K562 (cell line): Measurements from ENCODE around the gene MRPS33. TPM values are rescaled to one million over a fixed set of nuclear protein-coding genes. Genes with fewer than 3 reads are reported as not detected.

ENCODE experiments used
- CBX1 ChIP-seq: sonication (generic); IDR thresholded peaks from 2 replicates; pipeline ENCODE4 v1.6.1; 2016; ENCODE audit warnings: antibody characterized with exemption, low read depth, mild to moderate bottlenecking
- CREB1 ChIP-seq, 2 experiments: sonication (generic) in 1 of 2; formaldehyde crosslinking in 1 of 2; IDR thresholded peaks; 2 replicates each; pipeline versions ENCODE4 v1.6.1 to v1.8.0; 2012 to 2022; ENCODE audit warnings: inconsistent platforms in 1 of 2, mild to moderate bottlenecking in 1 of 2, missing genetic modification reagents in 1 of 2, moderate library complexity in 1 of 2
- CXXC5 ChIP-seq: fragments of 250-450 bp; sonication (Bioruptor Pico); IDR thresholded peaks from 2 replicates; pipeline ENCODE4 v1.8.0; 2022; ENCODE audit warnings: inconsistent platforms, mild to moderate bottlenecking, moderate library complexity
- DNMT1 ChIP-seq: fragments of 450-650 bp; IDR thresholded peaks from 2 replicates; pipeline ENCODE4 v1.6.1; 2016; ENCODE audit warnings: antibody characterized with exemption, mild to moderate bottlenecking
- FOXJ2 ChIP-seq: fragments of 200-800 bp; sonication (Bioruptor generic); IDR thresholded peaks from 2 replicates; pipeline ENCODE4 v1.6.1; 2016; ENCODE audit warnings: missing genetic modification characterization, missing compliant biosample characterization
- HNRNPUL1 ChIP-seq: fragments of 200-400 bp; formaldehyde crosslinking; IDR thresholded peaks from 2 replicates; pipeline ENCODE4 v1.6.1; 2017; ENCODE audit warnings: low read length
- MTA3 ChIP-seq: fragments of 450-650 bp; formaldehyde crosslinking; IDR thresholded peaks from 2 replicates; pipeline ENCODE4 v1.6.1; 2017; ENCODE audit warnings: mild to moderate bottlenecking, borderline replicate concordance
- MYNN ChIP-seq, 2 experiments: sonication (generic); formaldehyde crosslinking in 1 of 2; IDR thresholded peaks; 2 replicates each; pipeline versions ENCODE4 v1.5.0 to v1.6.1; 2016 to 2020; ENCODE audit warnings: antibody characterized with exemption in 1 of 2, missing genetic modification reagents in 1 of 2
- NCOA1 ChIP-seq: fragments of 450-650 bp; IDR thresholded peaks from 2 replicates; pipeline ENCODE4 v1.6.1; 2016; ENCODE audit warnings: low read depth
- NFE2L1 ChIP-seq: fragments of 450-650 bp; IDR thresholded peaks from 2 replicates; pipeline ENCODE4 v1.6.1; 2016; ENCODE audit warnings: missing genetic modification characterization, low read depth, mild to moderate bottlenecking, missing compliant biosample characterization, moderate library complexity, borderline replicate concordance
- PURB ChIP-seq: sonication (generic); formaldehyde crosslinking; IDR thresholded peaks from 2 replicates; pipeline ENCODE4 v1.9.0; 2021; ENCODE audit warnings: low read depth, mild to moderate bottlenecking, missing genetic modification reagents
- SMARCE1 ChIP-seq: fragments of 450-650 bp; IDR thresholded peaks from 2 replicates; pipeline ENCODE4 v1.7.1; 2016; ENCODE audit warnings: mild to moderate bottlenecking
- ZNF146 ChIP-seq: IDR thresholded peaks from one replicate; pipeline ENCODE4 v1.6.1; 2018; ENCODE audit warnings: missing compliant biosample characterization; ENCODE audit not compliant: unreplicated experiment
- ZNF24 ChIP-seq: fragments of 450-650 bp; IDR thresholded peaks from 2 replicates; pipeline ENCODE4 v1.6.1; 2016
- ZNF3 ChIP-seq: fragments of 250-450 bp; sonication (Bioruptor Pico); IDR thresholded peaks from 2 replicates; pipeline ENCODE4 v1.5.0; 2021; ENCODE audit warnings: mild to moderate bottlenecking, moderate library complexity
- ZNF316 ChIP-seq: fragments of 450-650 bp; IDR thresholded peaks from 2 replicates; pipeline ENCODE4 v1.6.1; 2016
- ZSCAN32 ChIP-seq: fragments of 450-650 bp; formaldehyde crosslinking; IDR thresholded peaks from 2 replicates; pipeline ENCODE4 v1.4.0; 2020; ENCODE audit warnings: mild to moderate bottlenecking, moderate library complexity
- polyA plus RNA-seq, 8 experiments: library from polyadenylated mRNA; depleted of rRNA in 4 of 8; stranded (reverse) in 5 of 8; unstranded in 3 of 8; fragments of >200 nt; fragmentation: Nextera tagmentation in 2 of 8; fragmentation: Illumina TruSeq in 1 of 8; extraction: Ambion mirVana in 2 of 8; extraction: Trizol in 1 of 8; gene quantifications; 2 replicates each; pipeline versions ENCODE4 v1.2.1 to v1.2.3, GENCODE V29; 2011 to 2014; ENCODE audit warnings: inconsistent platforms in 1 of 8, missing spikeins in 1 of 8
- total RNA-seq, 7 experiments: library from RNA; depleted of rRNA in 6 of 7; stranded (reverse); fragments of >200 nt in 6 of 7; fragmentation: Illumina TruSeq in 2 of 7; extraction: Trizol in 2 of 7; gene quantifications; 2 replicates each; pipeline versions ENCODE4 v1.2.1 to v1.2.3, GENCODE V29; 2011 to 2021; ENCODE audit warnings: low replicate concordance in 1 of 7
- TF ChIP-seq, protein P1 (sequence below): sonication (generic); formaldehyde crosslinking; IDR thresholded peaks from 2 replicates; pipeline ENCODE4 v1.5.0; 2020; ENCODE audit warnings: missing genetic modification reagents
- TF ChIP-seq, protein P2 (sequence below): sonication (generic); formaldehyde crosslinking; IDR thresholded peaks from 2 replicates; pipeline ENCODE4 v1.8.1; 2023; ENCODE audit warnings: mild to moderate bottlenecking, missing genetic modification reagents
- TF ChIP-seq, protein P3 (sequence below), 2 experiments: fragments of 200-800 bp in 1 of 2; sonication (Bioruptor generic) in 1 of 2; sonication (generic) in 1 of 2; formaldehyde crosslinking in 1 of 2; IDR thresholded peaks in 1 of 2; conservative IDR thresholded peaks in 1 of 2; 2 replicates each; pipeline versions ENCODE4 v1.5.0 to v1.6.1; 2016 to 2020; ENCODE audit warnings: missing compliant biosample characterization in 1 of 2, missing genetic modification characterization in 1 of 2, missing genetic modification reagents in 1 of 2
- TF ChIP-seq, protein P4 (sequence below): IDR thresholded peaks from 2 replicates; pipeline ENCODE4 v1.6.1; 2011; ENCODE audit warnings: borderline replicate concordance, low read depth, mild to moderate bottlenecking, moderate library complexity, low read length; ENCODE audit not compliant: insufficient read depth, poor library complexity, severe bottlenecking

MRPS33 gene
- total and polyA plus RNA-seq, 9 of the 15 experiments (the other 6 are each of a cell fraction or from before 2014, with no cell fraction given), result 81.1 to 442 (median 149) TPM

DNA sequence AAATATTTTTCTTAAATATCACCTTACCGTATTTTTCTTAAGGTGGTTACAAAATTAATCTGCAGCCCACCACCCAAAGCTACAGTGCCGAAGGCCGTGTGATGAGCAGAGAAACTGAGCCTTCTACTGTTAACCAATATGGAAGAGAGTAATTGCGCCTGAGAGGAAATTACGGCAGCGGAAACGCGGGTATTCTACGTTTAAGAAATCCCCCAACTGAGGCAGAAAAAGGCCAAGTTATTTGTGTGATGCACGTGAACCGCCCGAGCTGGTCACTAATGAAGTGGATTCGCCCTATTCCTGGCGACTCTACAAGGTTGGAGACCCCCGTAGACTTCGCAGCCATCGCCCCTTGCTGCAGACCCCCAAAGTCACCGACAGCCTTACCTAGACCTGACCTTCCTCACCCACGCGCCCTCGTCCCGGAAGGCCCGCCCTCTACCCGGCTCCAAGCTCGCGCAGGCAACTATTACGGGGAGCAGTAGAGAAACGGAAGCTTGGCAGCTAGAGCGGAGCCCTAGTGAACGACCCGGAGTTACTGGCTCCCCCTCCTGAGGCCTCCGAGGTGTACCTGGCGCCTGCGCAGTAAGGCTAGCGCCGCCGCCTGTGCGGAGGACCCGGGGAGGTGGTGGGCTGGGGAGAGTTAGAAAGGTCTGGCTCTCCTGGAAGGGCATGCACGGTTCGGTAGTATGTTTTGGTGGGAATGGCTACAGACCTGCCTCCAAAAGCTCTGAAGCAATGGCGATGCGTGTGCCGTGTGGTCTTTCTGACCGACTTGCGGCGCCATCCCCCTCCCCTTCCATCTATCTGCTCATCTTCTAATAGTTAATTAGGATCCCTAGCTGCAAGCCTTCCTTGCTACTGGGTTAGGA, at the start of gene MRPS33 (continued):
- TF ChIP-seq FOXJ2, result no peak
- TF ChIP-seq NCOA1, result peak; percentile 64
- TF ChIP-seq, protein P1, sequence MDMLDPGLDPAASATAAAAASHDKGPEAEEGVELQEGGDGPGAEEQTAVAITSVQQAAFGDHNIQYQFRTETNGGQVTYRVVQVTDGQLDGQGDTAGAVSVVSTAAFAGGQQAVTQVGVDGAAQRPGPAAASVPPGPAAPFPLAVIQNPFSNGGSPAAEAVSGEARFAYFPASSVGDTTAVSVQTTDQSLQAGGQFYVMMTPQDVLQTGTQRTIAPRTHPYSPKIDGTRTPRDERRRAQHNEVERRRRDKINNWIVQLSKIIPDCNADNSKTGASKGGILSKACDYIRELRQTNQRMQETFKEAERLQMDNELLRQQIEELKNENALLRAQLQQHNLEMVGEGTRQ (CRISPR knock-in tag), result no peak; the same call in 1 of the 2 replicates
- peak; percentile 99 for TF ChIP-seq CBX1
- TF ChIP-seq HNRNPUL1, result no peak
- TF ChIP-seq CXXC5 (CRISPR knock-in tag), result peak; percentile 93
- TF ChIP-seq, protein P2, sequence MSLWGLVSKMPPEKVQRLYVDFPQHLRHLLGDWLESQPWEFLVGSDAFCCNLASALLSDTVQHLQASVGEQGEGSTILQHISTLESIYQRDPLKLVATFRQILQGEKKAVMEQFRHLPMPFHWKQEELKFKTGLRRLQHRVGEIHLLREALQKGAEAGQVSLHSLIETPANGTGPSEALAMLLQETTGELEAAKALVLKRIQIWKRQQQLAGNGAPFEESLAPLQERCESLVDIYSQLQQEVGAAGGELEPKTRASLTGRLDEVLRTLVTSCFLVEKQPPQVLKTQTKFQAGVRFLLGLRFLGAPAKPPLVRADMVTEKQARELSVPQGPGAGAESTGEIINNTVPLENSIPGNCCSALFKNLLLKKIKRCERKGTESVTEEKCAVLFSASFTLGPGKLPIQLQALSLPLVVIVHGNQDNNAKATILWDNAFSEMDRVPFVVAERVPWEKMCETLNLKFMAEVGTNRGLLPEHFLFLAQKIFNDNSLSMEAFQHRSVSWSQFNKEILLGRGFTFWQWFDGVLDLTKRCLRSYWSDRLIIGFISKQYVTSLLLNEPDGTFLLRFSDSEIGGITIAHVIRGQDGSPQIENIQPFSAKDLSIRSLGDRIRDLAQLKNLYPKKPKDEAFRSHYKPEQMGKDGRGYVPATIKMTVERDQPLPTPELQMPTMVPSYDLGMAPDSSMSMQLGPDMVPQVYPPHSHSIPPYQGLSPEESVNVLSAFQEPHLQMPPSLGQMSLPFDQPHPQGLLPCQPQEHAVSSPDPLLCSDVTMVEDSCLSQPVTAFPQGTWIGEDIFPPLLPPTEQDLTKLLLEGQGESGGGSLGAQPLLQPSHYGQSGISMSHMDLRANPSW (CRISPR knock-in tag), result peak; percentile 42
- TF ChIP-seq MTA3, result peak; percentile 93; the same call in 1 of the 2 replicates
- TF ChIP-seq PURB (CRISPR knock-in tag), result no peak
- TF ChIP-seq ZNF316, result no peak
- peak; percentile 71 for TF ChIP-seq CREB1 (IDR thresholded peaks at IDR 0.05)
- TF ChIP-seq CREB1 (CRISPR knock-in tag; IDR thresholded peaks at IDR 0.05), result peak; percentile 80
- TF ChIP-seq, protein P3, sequence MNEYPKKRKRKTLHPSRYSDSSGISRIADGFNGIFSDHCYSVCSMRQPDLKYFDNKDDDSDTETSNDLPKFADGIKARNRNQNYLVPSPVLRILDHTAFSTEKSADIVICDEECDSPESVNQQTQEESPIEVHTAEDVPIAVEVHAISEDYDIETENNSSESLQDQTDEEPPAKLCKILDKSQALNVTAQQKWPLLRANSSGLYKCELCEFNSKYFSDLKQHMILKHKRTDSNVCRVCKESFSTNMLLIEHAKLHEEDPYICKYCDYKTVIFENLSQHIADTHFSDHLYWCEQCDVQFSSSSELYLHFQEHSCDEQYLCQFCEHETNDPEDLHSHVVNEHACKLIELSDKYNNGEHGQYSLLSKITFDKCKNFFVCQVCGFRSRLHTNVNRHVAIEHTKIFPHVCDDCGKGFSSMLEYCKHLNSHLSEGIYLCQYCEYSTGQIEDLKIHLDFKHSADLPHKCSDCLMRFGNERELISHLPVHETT (CRISPR knock-in tag; conservative IDR thresholded peaks at IDR 0.05 in 1 of 2, IDR thresholded peaks at IDR 0.05 in 1 of 2), result peak in 1 of 2 experiments; percentile 91; a peak in 2 of 4 replicates
- peak; percentile 23; the same call in 1 of the 2 replicates for TF ChIP-seq SMARCE1
- no peak for TF ChIP-seq NFE2L1 (tag)
- no peak for TF ChIP-seq MYNN (IDR thresholded peaks at IDR 0.05)
- no peak for TF ChIP-seq MYNN (CRISPR knock-in tag; IDR thresholded peaks at IDR 0.05)
- no peak; the same call in 1 of the 2 replicates for TF ChIP-seq ZNF24
- no peak for TF ChIP-seq ZNF146
- no peak for TF ChIP-seq ZNF3 (CRISPR knock-in tag)
- TF ChIP-seq, protein P4, sequence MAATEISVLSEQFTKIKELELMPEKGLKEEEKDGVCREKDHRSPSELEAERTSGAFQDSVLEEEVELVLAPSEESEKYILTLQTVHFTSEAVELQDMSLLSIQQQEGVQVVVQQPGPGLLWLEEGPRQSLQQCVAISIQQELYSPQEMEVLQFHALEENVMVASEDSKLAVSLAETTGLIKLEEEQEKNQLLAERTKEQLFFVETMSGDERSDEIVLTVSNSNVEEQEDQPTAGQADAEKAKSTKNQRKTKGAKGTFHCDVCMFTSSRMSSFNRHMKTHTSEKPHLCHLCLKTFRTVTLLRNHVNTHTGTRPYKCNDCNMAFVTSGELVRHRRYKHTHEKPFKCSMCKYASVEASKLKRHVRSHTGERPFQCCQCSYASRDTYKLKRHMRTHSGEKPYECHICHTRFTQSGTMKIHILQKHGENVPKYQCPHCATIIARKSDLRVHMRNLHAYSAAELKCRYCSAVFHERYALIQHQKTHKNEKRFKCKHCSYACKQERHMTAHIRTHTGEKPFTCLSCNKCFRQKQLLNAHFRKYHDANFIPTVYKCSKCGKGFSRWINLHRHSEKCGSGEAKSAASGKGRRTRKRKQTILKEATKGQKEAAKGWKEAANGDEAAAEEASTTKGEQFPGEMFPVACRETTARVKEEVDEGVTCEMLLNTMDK, result peak; percentile 100
- TF ChIP-seq DNMT1, result no peak
- no peak for TF ChIP-seq ZSCAN32 (CRISPR knock-in tag)
